ENCODE measurements around the gene C4orf46.
"Not testable (repeated sequence)": the region's sequence is repeated elsewhere in the genome, so short reads cannot be mapped to it uniquely, and the experiment has no call there.

The C4orf46 gene

GRCh38 chr4:158671665-158671914 lies at the start of gene C4orf46:
C4orf46 (minus strand) TSS chr4:158671887; CDS start chr4:158671801, 86 bp downstream.
- DNase-seq (ENCODE audit: low read depth in 2 of 2), result no peak

- DNase-seq (ENCODE audit: low read depth in 2 of 2), result no peak
Observed at GRCh38 chr4:158715802-158716201, 44.1 kb upstream of the C4orf46 start.

- DNase-seq (ENCODE audit: low read depth in 2 of 2), result no peak
Observed at GRCh38 chr4:158714937-158715336, 43.2 kb upstream of the C4orf46 start.

GRCh38 chr4:158712622-158713021 lies 40.9 kb upstream of the C4orf46 start:
- not testable (repeated sequence) for DNase-seq (ENCODE audit: low read depth in 2 of 2)

GRCh38 chr4:158710814-158711213 lies 39.1 kb upstream of the C4orf46 start:
- no peak for DNase-seq (ENCODE audit: low read depth in 2 of 2)

GRCh38 chr4:158704274-158704673 lies 32.6 kb upstream of the C4orf46 start:
- DNase-seq (ENCODE audit: low read depth in 2 of 2), result no peak

- no peak for DNase-seq (ENCODE audit: low read depth in 2 of 2)
Observed at GRCh38 chr4:158688813-158689212, 17.1 kb upstream of the C4orf46 start.

- DNase-seq (ENCODE audit: low read depth in 2 of 2), result no peak
Observed at GRCh38 chr4:158682066-158682465, 10.4 kb upstream of the C4orf46 start.

- no peak for DNase-seq (ENCODE audit: low read depth in 2 of 2)
Observed at GRCh38 chr4:158681629-158682028, 9.9 kb upstream of the C4orf46 start.

- DNase-seq (ENCODE audit: low read depth in 2 of 2), result no peak
Observed at GRCh38 chr4:158678767-158679166, 7.1 kb upstream of the C4orf46 start.

GRCh38 chr4:158676076-158676475 lies 4.4 kb upstream of the C4orf46 start:
- no peak for DNase-seq (ENCODE audit: low read depth in 2 of 2)

- DNase-seq (ENCODE audit: low read depth in 2 of 2), result no peak
Observed at GRCh38 chr4:158673633-158674032, 1.9 kb upstream of the C4orf46 start.

- DNase-seq (ENCODE audit: low read depth in 2 of 2), result peak; percentile 90 to 95
Observed at GRCh38 chr4:158671915-158672806, 474 bp upstream of the C4orf46 start, which contains the start of gene ETFDH. ETFDH (plus strand) TSS chr4:158672296; CDS start chr4:158672457, 161 bp downstream.

GRCh38 chr4:158670975-158671664 lies 567 bp downstream of the C4orf46 start:
- peak; percentile 35 to 48 for DNase-seq (ENCODE audit: low read depth in 2 of 2)

- DNase-seq (ENCODE audit: low read depth in 2 of 2), result no peak
Observed at GRCh38 chr4:158669310-158669709, 2.4 kb downstream of the C4orf46 start.

GRCh38 chr4:158667651-158668198 lies 4.0 kb downstream of the C4orf46 start:
- DNase-seq (ENCODE audit: low read depth in 2 of 2), result no peak

GRCh38 chr4:158666892-158667291 lies 4.8 kb downstream of the C4orf46 start:
- DNase-seq (ENCODE audit: low read depth in 2 of 2), result no peak

GRCh38 chr4:158664806-158665205 lies 6.9 kb downstream of the C4orf46 start:
- no peak for DNase-seq (ENCODE audit: low read depth in 2 of 2)

GRCh38 chr4:158663707-158664625 lies 7.7 kb downstream of the C4orf46 start:
- DNase-seq (ENCODE audit: low read depth in 2 of 2), result not testable (repeated sequence)

- not testable (repeated sequence) for DNase-seq (ENCODE audit: low read depth in 2 of 2)
Observed at GRCh38 chr4:158663255-158663654, 8.4 kb downstream of the C4orf46 start.

- DNase-seq (ENCODE audit: low read depth in 2 of 2), result no peak
Observed at GRCh38 chr4:158657291-158657690, 14.4 kb downstream of the C4orf46 start.

- DNase-seq (ENCODE audit: low read depth in 2 of 2), result no peak
Observed at GRCh38 chr4:158656439-158656838, 15.2 kb downstream of the C4orf46 start.
